ENCODE measurements around the gene CARF. TPM values are rescaled to one million over a fixed set of nuclear protein-coding genes. Genes with fewer than 3 reads are reported as not detected.
"Not testable (repeated sequence)": the region's sequence is repeated elsewhere in the genome, so short reads cannot be mapped to it uniquely, and the experiment has no call there.

CARF gene
- polyA plus RNA-seq, 6 donors from 2014 or later = 0.32 to 10.9 (median 7.2) TPM

DNA sequence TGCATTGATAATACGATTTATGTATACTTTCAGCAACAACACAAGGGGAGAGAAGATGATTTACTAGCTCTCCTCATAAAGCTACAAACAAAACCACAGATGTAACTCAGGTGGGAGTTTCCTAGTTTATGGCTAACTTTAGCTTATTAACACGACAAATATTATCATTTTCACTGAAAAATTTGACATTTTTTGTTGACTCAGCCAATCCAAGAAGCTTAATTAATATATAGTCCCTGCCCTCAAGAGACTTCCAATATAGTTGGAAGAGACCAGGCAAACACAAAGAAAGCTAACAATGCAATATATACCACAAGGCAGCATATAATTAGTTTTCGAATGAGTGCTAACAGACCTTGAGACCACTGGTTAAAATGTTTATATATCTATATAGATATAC, 1.4 kb upstream of the CARF start:
- Mint-ChIP-seq H3K4me1 (peaks cover 15 to 20% (median 17%) of the 10 kb centered on the region in 3 donors), H3K4me3 (peak overlapping the region; percentile 85 to 100 (median 98)), H3K27ac (peak overlapping the region in 1 of 6 donors; percentile 99), H3K9me3 (no peaks in the 10 kb centered on the region), H3K27me3 (no peaks in the 10 kb centered on the region), H3K36me3 (peaks cover 0 to 1% of the 10 kb centered on the region in 2 donors)
- DNase-seq (no peak), ATAC-seq (ENCODE audit: low read depth in 2 of 2) (no peak)

GRCh38 chr2:202911203-202911511, 918 bp upstream of the CARF start:
- H3K4me3 Mint-ChIP-seq = peak overlapping the region; percentile 85 to 100 (median 98)
- no peaks in the 10 kb centered on the region for H3K27me3 Mint-ChIP-seq
- ATAC-seq (ENCODE audit: low read depth in 2 of 2) = peak; percentile 2 to 3
- DNase-seq = no peak
- H3K27ac Mint-ChIP-seq = peak overlapping the region; percentile 88 to 99 (median 98)
- H3K9me3 Mint-ChIP-seq = no peaks in the 10 kb centered on the region
- H3K36me3 Mint-ChIP-seq = no peaks in the 10 kb centered on the region
- H3K4me1 Mint-ChIP-seq = peaks cover 15 to 20% (median 17%) of the 10 kb centered on the region in 3 donors

DNA sequence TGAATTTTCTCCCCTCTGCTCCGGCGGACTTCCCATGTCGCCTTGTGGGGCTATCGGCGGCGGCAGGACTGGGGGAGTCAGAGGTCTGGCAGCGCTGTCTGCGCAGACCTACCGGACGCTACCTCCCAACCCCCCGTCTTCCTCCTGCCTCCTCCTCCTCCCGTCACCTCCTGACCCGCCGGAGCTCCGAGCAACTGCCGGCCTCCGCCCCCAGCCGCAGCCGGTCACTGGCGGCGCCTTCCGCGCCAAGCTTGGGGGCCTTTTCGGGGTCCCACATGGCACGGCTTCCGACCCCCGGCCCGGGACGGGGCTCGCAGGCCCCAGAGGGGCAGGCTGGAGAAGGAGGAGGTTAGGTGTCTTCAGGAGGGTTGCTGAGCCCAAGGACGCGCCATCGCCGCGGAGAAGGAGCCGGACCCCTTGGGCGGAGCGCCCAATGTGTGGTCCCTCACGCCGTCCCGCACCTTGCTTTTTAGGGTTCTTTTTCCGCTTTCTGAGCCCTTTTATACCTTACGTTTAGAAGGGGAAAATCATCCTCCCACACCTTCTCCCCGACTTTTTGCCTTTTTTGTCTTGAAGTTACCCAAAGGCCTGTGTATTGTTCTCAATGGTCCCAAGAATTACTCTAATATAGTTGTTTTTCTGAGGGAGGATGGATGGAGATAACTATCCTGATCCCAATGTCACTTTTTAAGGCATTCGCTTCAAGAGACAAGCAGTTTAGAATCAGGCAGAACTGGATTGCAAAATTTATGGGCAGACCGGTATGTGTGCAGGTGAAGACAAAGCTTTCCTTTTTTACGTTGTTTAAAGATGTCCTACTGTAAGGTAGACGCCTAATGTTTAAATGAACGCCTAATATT, 497 bp downstream of the CARF start:
- H3K4me1 Mint-ChIP-seq = peaks cover 15 to 20% (median 17%) of the 10 kb centered on the region in 3 donors
- peak; percentile 46 to 52 for ATAC-seq (ENCODE audit: low read depth in 2 of 2)
- not testable (repeated sequence) for H3K27me3 Mint-ChIP-seq, H3K9me3 Mint-ChIP-seq, DNase-seq, H3K36me3 Mint-ChIP-seq
- peak overlapping the region; percentile 85 to 100 (median 98) for H3K4me3 Mint-ChIP-seq
- peak overlapping the region; percentile 88 to 99 (median 98) for H3K27ac Mint-ChIP-seq

DNA sequence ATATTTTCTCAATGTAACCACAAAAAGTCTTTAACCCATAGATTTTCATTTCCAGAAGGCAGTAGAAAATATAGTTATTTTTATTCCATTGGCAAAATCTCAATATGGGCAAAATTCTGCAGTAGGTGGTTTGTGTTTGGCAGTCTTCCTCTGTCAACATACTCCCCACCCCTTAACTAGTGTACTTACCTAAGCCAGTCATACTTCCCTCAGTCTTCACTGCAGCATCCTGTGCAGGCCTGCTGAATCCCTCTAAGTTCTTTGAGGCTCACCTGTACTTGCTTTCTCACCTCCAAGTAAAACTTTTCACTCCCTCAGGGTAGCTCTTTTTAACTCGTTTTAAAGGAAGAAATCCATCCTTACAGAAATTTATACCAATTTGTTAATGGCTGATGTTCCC, 6.8 kb downstream of the CARF start:
- DNase-seq (no peak), ATAC-seq (ENCODE audit: low read depth in 2 of 2) (no peak)
- no peak overlapping the region for H3K4me3 Mint-ChIP-seq
- H3K27me3 Mint-ChIP-seq = no peaks in the 10 kb centered on the region
- H3K9me3 Mint-ChIP-seq = no peaks in the 10 kb centered on the region
- H3K36me3 Mint-ChIP-seq = no peaks in the 10 kb centered on the region
- H3K4me1 Mint-ChIP-seq = no peaks in the 10 kb centered on the region
- H3K27ac Mint-ChIP-seq = no peak overlapping the region

DNA sequence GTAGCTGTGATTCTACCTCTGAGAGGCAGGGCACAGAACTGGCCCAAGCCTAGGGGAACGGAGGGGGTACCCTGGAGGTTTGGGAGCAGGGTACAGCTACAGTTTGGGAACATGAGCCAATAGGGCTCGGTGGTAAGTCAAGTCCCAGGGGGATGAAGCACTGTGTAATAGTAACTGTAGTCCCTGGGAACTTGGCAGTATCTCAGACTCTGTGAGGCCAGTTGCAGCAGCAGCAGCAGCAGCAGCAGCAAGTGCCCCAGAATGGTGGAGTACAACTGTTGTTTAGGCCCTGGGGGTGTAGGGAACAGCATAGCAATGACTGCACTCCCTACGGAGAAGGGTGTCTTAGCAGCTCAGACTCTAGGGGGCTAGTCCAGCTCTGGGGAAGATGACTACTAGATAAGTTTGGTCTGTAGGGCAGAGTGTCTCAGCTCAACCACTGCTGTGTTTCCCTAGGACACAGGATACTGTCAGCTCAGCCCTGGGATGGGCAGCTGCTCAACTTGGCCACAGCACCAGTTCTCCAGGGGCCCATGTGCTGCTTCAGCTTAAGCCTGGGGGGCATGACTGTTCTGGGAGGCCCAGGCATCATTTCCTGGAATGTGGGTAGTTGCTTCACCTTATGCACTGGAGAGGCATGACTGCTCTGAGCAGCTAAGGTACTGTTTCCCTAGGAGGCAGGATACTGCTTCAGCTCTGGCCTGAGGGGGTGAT, 20.5 kb downstream of the CARF start:
- Mint-ChIP-seq H3K27me3 (no peaks in the 10 kb centered on the region), H3K9me3 (no peaks in the 10 kb centered on the region), H3K4me1 (peaks cover 2 to 18% (median 12%) of the 10 kb centered on the region in 3 donors), H3K36me3 (peaks cover 26 to 27% of the 10 kb centered on the region in 2 donors), H3K27ac (no peak overlapping the region), H3K4me3 (no peak overlapping the region)
- DNase-seq = no peak
- no peak for ATAC-seq (ENCODE audit: low read depth in 2 of 2)

- no peak overlapping the region for H3K27ac Mint-ChIP-seq
- no peak overlapping the region for H3K4me3 Mint-ChIP-seq
- H3K27me3 Mint-ChIP-seq = no peaks in the 10 kb centered on the region
- DNase-seq = no peak
- peaks cover 22 to 27% of the 10 kb centered on the region in 2 donors for H3K36me3 Mint-ChIP-seq
- H3K4me1 Mint-ChIP-seq = peaks cover 2 to 18% (median 12%) of the 10 kb centered on the region in 3 donors
- H3K9me3 Mint-ChIP-seq = no peaks in the 10 kb centered on the region
- ATAC-seq (ENCODE audit: low read depth in 2 of 2) = no peak
These were observed 21.1 kb downstream of the CARF start for GRCh38 chr2:202933139-202933510.

DNA sequence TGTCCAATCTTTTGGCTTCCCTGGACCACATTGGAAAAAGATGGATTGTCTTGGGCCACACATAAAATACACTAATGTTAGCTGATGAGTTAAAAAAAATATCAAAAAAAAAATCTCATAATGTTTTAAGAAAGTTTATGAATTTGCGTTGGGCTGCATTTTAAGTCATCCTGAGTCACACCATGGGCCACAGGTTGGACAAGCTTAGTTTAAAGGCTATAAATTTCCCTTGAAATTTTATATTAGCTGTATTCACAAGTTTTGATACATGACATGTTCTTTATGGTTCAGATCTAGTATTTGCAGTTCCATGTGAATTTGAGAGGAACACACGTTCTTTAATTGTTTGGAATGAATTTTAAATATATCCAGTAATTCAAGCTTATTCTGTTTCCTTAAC, 21.9 kb downstream of the CARF start:
- peaks cover 2 to 18% (median 12%) of the 10 kb centered on the region in 3 donors for H3K4me1 Mint-ChIP-seq

DNA sequence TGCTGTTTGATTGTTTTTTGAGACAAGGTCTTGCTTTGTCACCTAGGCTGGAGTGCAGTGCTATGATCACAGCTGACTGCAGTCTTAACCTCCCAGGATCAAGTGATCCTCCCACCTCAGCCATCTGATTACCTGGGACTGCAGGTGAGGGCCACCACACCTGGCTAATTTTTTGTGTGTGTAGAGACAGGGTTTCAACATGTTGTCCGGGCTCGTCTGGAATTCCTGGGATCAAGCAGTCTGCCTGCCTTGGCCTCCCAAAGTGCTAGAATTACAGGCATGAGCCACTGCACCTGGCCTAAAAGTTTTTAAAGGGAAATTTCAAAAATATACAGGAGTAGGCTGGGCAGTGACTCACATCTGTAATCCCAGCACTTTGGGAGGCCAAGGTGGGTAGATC, 22.4 kb downstream of the CARF start:
- H3K27ac Mint-ChIP-seq = no peak overlapping the region
- no peak overlapping the region for H3K4me3 Mint-ChIP-seq
- no peaks in the 10 kb centered on the region for H3K9me3 Mint-ChIP-seq
- peaks cover 2 to 18% (median 12%) of the 10 kb centered on the region in 3 donors for H3K4me1 Mint-ChIP-seq
- DNase-seq = no peak
- H3K27me3 Mint-ChIP-seq = no peaks in the 10 kb centered on the region
- H3K36me3 Mint-ChIP-seq = peaks cover 24 to 27% of the 10 kb centered on the region in 2 donors
- no peak for ATAC-seq (ENCODE audit: low read depth in 2 of 2)

More for the DNA sequence above, 21.9 kb downstream of the CARF start:
- Mint-ChIP-seq H3K9me3 (no peaks in the 10 kb centered on the region), H3K4me3 (no peak overlapping the region), H3K27ac (peak overlapping the region in 1 of 6 donors; percentile 28), H3K36me3 (peaks cover 23 to 27% of the 10 kb centered on the region in 2 donors), H3K27me3 (no peaks in the 10 kb centered on the region)
- ATAC-seq (ENCODE audit: low read depth in 2 of 2) = no peak
- DNase-seq = no peak

GRCh38 chr2:202938960-202939359, 26.9 kb downstream of the CARF start:
- peaks cover 7 to 14% of the 10 kb centered on the region in 2 donors for H3K36me3 Mint-ChIP-seq
- H3K27me3 Mint-ChIP-seq = no peaks in the 10 kb centered on the region
- no peak for ATAC-seq (ENCODE audit: low read depth in 2 of 2)
- H3K9me3 Mint-ChIP-seq = no peaks in the 10 kb centered on the region
- no peak for DNase-seq
- peak overlapping the region in 1 of 6 donors; percentile 89 for H3K27ac Mint-ChIP-seq
- H3K4me1 Mint-ChIP-seq = peaks cover 0 to 4% (median 0%) of the 10 kb centered on the region in 3 donors
- H3K4me3 Mint-ChIP-seq = no peak overlapping the region

- ATAC-seq (ENCODE audit: low read depth in 2 of 2) = no peak
These were observed 29.7 kb downstream of the CARF start for GRCh38 chr2:202941771-202942170.

GRCh38 chr2:202944408-202944807, 32.3 kb downstream of the CARF start:
- Mint-ChIP-seq H3K27me3 (no peaks in the 10 kb centered on the region), H3K4me3 (no peak overlapping the region), H3K4me1 (no peaks in the 10 kb centered on the region), H3K9me3 (peaks cover 0 to 25% (median 19%) of the 10 kb centered on the region in 7 donors), H3K36me3 (peaks cover 29 to 40% of the 10 kb centered on the region in 2 donors), H3K27ac (no peak overlapping the region)
- no peak for ATAC-seq (ENCODE audit: low read depth in 2 of 2)
- DNase-seq = no peak

More at GRCh38 chr2:202941771-202942170, 29.7 kb downstream of the CARF start:
- no peaks in the 10 kb centered on the region for H3K27me3 Mint-ChIP-seq
- no peak overlapping the region for H3K27ac Mint-ChIP-seq
- peaks cover 25 to 37% of the 10 kb centered on the region in 2 donors for H3K36me3 Mint-ChIP-seq
- peaks cover 0 to under 1% (median 0%) of the 10 kb centered on the region in 3 donors for H3K4me1 Mint-ChIP-seq
- no peak overlapping the region for H3K4me3 Mint-ChIP-seq
- DNase-seq = no peak
- H3K9me3 Mint-ChIP-seq = peaks cover 0 to 12% (median 10%) of the 10 kb centered on the region in 7 donors

GRCh38 chr2:202944816-202945215, 32.7 kb downstream of the CARF start:
- H3K36me3 Mint-ChIP-seq = peaks cover 29 to 40% of the 10 kb centered on the region in 2 donors
- no peaks in the 10 kb centered on the region for H3K27me3 Mint-ChIP-seq
- H3K9me3 Mint-ChIP-seq = peaks cover 0 to 25% (median 19%) of the 10 kb centered on the region in 7 donors
- H3K4me3 Mint-ChIP-seq = no peak overlapping the region
- H3K4me1 Mint-ChIP-seq = no peaks in the 10 kb centered on the region
- DNase-seq (no peak), ATAC-seq (ENCODE audit: low read depth in 2 of 2) (no peak)
- no peak overlapping the region for H3K27ac Mint-ChIP-seq

DNA sequence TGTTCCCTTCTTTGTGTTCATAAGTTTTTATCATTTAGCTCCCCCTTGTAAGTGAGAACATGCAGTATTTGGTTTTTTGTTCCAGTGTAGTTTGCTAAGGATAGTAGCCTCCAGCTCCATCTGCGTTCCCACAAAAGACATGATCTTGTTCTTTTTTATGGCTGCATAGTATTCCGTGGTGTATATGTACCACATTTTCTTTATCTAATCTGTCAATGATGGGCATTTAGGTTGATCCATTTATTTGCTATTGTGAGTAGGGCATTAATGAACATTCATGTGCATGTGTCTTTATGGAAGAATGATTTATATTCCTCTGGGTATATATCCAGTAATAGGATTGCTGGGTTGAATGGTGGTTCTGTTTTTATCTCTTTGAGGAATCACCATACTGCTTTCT, 33.4 kb downstream of the CARF start:
- Mint-ChIP-seq H3K27me3 (no peaks in the 10 kb centered on the region), H3K4me3 (peak overlapping the region in 1 of 8 donors; percentile 37), H3K9me3 (peaks cover 0 to 25% (median 19%) of the 10 kb centered on the region in 7 donors), H3K27ac (no peak overlapping the region), H3K36me3 (peaks cover 29 to 40% of the 10 kb centered on the region in 2 donors), H3K4me1 (no peaks in the 10 kb centered on the region)
- ATAC-seq (ENCODE audit: low read depth in 2 of 2) (no peak), DNase-seq (no peak)

- H3K27ac Mint-ChIP-seq; ATAC-seq (ENCODE audit: low read depth in 2 of 2); H3K4me3 Mint-ChIP-seq; H3K4me1 Mint-ChIP-seq; H3K27me3 Mint-ChIP-seq; DNase-seq: not testable (repeated sequence)
- Mint-ChIP-seq H3K36me3 (peaks cover 37 to 43% of the 10 kb centered on the region in 2 donors), H3K9me3 (peaks cover 0 to 25% (median 19%) of the 10 kb centered on the region in 7 donors)
These were observed 37.3 kb downstream of the CARF start for GRCh38 chr2:202949333-202949732.
